ENCODE measurements around the gene DKK3.

DKK3 gene

DNA sequence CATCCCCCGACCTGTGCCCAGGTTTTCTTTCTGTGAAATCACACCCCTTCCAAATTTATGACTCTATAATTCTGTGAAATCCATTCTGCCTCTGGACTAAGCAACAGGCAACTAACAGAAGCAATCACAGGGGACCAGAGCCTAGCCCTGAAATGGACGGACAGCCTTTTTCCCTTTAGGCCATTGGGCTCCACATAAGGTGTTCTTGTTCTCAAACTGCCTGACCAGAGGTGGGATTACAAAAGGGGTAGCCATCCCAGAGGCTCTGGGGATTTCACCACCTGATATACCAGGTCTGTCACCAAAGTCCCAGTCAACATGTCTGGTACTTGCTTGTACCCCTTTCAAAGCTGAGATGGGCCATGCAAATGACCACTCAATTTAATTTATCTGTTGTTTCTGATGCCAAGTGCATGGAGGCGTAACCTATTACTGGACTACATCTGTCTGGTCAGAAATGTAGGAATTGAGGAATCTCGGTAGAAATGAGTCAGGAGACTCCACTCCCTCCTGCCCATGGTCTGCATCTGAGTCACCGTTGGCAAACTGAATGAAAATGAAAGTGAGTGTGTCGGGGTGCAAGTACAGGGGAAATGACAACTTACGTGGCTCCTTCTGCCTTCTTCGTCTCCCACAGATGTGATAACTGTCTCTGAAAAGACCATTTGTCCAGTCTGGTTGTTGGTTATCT lies 10.2 kb downstream of the DKK3 start:
- TF ChIP-seq, protein P1, sequence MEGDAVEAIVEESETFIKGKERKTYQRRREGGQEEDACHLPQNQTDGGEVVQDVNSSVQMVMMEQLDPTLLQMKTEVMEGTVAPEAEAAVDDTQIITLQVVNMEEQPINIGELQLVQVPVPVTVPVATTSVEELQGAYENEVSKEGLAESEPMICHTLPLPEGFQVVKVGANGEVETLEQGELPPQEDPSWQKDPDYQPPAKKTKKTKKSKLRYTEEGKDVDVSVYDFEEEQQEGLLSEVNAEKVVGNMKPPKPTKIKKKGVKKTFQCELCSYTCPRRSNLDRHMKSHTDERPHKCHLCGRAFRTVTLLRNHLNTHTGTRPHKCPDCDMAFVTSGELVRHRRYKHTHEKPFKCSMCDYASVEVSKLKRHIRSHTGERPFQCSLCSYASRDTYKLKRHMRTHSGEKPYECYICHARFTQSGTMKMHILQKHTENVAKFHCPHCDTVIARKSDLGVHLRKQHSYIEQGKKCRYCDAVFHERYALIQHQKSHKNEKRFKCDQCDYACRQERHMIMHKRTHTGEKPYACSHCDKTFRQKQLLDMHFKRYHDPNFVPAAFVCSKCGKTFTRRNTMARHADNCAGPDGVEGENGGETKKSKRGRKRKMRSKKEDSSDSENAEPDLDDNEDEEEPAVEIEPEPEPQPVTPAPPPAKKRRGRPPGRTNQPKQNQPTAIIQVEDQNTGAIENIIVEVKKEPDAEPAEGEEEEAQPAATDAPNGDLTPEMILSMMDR (IDR thresholded peaks at IDR 0.05; ENCODE audit: borderline replicate concordance, control extremely low read depth, extremely low read depth, insufficient read depth, missing control alignments), result no peak
- in situ Hi-C loops (cut with MboI; ENCODE audit: low sequenced_read_pairs, unreplicated experiment), result no loop called here
- no peak for DNase-seq (ENCODE audit: low spot score)

DNA sequence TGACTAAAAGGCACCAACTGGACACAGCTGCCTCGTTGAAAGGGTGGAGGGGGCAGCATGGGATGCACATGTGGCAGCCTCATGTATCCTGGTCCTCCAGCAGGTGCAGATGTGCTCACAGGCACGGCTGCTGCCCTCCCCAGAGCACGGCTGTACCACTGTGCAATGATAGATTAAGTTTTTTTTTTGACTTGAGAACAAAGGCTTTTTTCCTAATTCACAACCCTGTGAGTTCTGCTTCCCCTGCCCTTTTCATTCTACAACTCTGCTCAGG lies 11.4 kb downstream of the DKK3 start:
- in situ Hi-C loops (cut with MboI; ENCODE audit: low sequenced_read_pairs, unreplicated experiment), result no loop called here
- TF ChIP-seq, protein P1 (IDR thresholded peaks at IDR 0.05; ENCODE audit: borderline replicate concordance, control extremely low read depth, extremely low read depth, insufficient read depth, missing control alignments), result no peak
- no peak for DNase-seq (ENCODE audit: low spot score)

DNA sequence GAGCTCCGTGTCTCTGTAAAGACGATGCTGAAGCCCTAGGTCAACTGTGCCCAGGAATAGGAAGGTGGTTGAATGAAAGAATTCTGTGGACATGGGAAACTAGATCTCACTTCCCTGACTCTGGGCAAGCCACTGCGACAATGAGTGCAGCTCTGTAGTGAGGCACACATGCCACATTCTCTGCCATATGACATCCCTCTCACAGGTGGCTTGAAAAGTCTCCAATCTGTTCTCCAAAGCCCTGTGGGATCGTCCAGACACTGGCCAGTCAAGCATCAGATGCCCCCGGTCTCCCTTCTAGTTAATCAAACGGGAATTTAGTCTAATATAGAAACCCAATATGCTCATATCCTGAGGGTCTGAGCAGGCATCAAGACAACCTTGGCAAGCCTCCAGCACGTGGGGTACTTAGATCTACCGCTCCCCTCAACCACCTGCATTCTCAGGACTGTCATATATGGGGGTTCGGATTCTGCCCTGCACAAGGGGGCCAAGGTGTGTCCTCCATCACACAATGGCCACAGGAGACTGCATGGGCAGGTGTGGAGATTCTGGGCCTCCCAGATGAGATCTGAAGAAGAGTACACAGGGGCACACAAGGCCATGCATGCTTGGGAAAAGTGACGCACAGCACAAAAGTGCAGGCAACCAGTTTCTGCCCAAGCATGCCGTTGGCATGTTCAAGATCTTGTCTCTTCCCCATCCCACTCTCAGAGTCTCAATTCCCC lies 11.9 kb downstream of the DKK3 start:
- TF ChIP-seq, protein P1 (IDR thresholded peaks at IDR 0.05; ENCODE audit: borderline replicate concordance, control extremely low read depth, extremely low read depth, insufficient read depth, missing control alignments), result no peak
- no peak for DNase-seq (ENCODE audit: low spot score)
- in situ Hi-C loops (cut with MboI; ENCODE audit: low sequenced_read_pairs, unreplicated experiment), result no loop called here

DNA sequence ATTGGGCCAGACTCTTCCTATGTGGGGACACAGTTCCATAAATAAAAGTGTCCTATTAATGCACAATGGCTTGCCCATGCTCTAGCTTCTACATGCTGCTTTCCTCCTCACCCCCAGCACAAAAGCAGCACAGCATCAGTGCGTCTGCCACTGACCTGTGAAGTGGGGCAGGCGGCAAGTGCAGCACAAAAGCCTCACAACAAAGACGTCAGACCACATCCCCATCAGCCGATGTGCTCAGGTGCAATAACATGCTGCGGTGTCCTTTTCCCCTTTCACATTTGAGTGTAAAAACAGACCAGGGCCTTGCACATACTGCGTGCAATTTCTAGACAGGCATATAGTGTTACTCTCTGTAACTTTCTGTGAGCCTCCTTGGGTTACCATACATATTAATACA lies 12.8 kb downstream of the DKK3 start:
- TF ChIP-seq, protein P1 (IDR thresholded peaks at IDR 0.05; ENCODE audit: borderline replicate concordance, control extremely low read depth, extremely low read depth, insufficient read depth, missing control alignments), result no peak
- in situ Hi-C loops (cut with MboI; ENCODE audit: low sequenced_read_pairs, unreplicated experiment), result no loop called here
- DNase-seq (ENCODE audit: low spot score), result no peak

DNA sequence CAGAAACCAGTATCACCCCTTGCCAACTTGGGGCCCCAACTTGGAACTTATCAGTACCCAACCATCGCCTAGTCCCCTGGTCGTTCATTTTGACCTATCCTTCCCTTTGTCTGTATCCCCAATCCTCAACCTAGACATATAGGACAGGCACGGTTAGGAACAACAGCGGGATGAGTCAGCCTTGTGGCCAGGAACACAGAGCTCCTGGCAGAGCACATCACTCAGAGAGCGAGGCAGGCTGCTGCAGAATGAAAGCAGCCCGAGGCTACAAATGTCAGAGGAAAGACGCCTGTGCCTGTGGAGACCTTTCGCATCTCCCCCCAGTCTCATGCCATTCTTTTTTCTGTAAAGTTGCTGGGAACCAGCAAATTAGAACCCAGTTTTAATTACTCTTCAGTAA lies 14.6 kb downstream of the DKK3 start:
- DNase-seq (ENCODE audit: low spot score), result no peak

DNA sequence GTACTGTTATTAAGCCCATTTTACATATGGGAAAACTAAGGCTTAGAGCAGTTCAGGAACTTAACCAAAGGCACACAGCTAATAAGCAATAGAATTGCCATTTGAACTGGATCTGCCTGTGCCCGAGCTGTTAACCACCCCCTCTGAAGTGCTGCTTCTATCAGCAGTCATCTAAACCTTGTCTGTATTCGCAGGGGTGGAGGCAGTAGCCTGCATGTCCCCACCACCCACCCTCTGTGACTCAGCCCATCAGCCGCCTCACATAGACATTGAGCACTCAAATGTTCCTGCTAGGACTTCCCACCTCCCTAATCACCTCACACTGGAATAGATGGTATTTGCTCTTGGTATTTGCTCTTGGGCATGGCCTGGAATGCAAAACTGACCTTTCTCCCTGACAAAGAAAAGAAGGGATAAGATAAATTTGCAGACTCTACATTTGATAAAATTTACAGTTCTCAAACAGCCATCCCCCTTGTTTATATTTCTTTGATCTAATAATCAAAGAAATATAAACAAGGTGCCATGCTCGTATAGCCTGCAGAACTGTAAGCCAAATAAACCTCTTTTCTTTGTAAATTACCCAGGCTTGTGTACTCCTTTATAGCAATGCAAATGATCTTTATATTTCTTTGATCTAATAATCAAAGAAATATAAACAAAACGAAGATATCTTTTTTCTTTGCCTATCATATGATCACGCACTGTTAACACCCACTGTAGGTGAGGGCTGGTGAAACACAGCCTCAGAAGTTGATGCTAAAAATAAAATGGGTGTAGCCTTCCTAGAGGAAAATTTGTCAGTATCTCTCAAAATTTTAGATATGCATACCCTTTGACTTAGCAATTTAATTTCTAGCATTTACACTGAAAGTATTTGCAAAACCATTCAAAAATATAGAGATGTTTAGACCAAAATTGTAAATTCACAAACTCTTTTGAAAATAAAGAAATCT lies 15.9 kb downstream of the DKK3 start:
- TF ChIP-seq, protein P1 (IDR thresholded peaks at IDR 0.05; ENCODE audit: borderline replicate concordance, control extremely low read depth, extremely low read depth, insufficient read depth, missing control alignments), result no peak
- in situ Hi-C loops (cut with MboI; ENCODE audit: low sequenced_read_pairs, unreplicated experiment), result no loop called here
- DNase-seq (ENCODE audit: low spot score), result no peak

More for the DNA sequence above, 14.6 kb downstream of the DKK3 start:
- TF ChIP-seq, protein P1 (IDR thresholded peaks at IDR 0.05; ENCODE audit: borderline replicate concordance, control extremely low read depth, extremely low read depth, insufficient read depth, missing control alignments), result no peak
- in situ Hi-C loops (cut with MboI; ENCODE audit: low sequenced_read_pairs, unreplicated experiment), result no loop called here

Measured in GM13976 (cell line).